ENCODE results near the gene TRPM8.

Gene TRPM8

GRCh38 chr2:234031207-234031606, 114.0 kb downstream of the TRPM8 start:
- H3K27ac ChIP-seq (ENCODE audit: low read depth, low read length): no peak overlapping the region
- no peaks in the 10 kb centered on the region for H3K36me3 ChIP-seq (ENCODE audit: insufficient read depth, low read length)
- H3K27me3 ChIP-seq (ENCODE audit: control insufficient read depth in 1 of 2, insufficient read depth in 2 of 2, low read length in 2 of 2): no peaks in the 10 kb centered on the region
- H3K9me3 ChIP-seq (ENCODE audit: low read length): no peaks in the 10 kb centered on the region
- no peaks in the 10 kb centered on the region for H3K4me1 ChIP-seq (ENCODE audit: insufficient read depth, low read length)
- no peak overlapping the region for H3K4me3 ChIP-seq (ENCODE audit: low read depth in 1 of 2, low read length in 2 of 2)
- H3K9ac ChIP-seq (ENCODE audit: low read length): no peak overlapping the region

- Histone ChIP-seq H3K27ac (ENCODE audit: low read depth, low read length) (no peak overlapping the region), H3K36me3 (ENCODE audit: insufficient read depth, low read length) (no peaks in the 10 kb centered on the region), H3K4me3 (ENCODE audit: low read depth in 1 of 2, low read length in 2 of 2) (no peak overlapping the region), H3K9me3 (ENCODE audit: low read length) (no peaks in the 10 kb centered on the region), H3K4me1 (ENCODE audit: insufficient read depth, low read length) (no peaks in the 10 kb centered on the region), H3K27me3 (ENCODE audit: control insufficient read depth in 1 of 2, insufficient read depth in 2 of 2, low read length in 2 of 2) (no peaks in the 10 kb centered on the region), H3K9ac (ENCODE audit: low read length) (no peak overlapping the region)
These were observed 115.2 kb downstream of the TRPM8 start for GRCh38 chr2:234032279-234032856.

GRCh38 chr2:234033174-234033573, 116.0 kb downstream of the TRPM8 start:
- Histone ChIP-seq H3K9ac (ENCODE audit: low read length) (no peak overlapping the region), H3K4me1 (ENCODE audit: insufficient read depth, low read length) (no peaks in the 10 kb centered on the region), H3K27ac (ENCODE audit: low read depth, low read length) (no peak overlapping the region), H3K4me3 (ENCODE audit: low read depth in 1 of 2, low read length in 2 of 2) (no peak overlapping the region), H3K36me3 (ENCODE audit: insufficient read depth, low read length) (no peaks in the 10 kb centered on the region), H3K27me3 (ENCODE audit: control insufficient read depth in 1 of 2, insufficient read depth in 2 of 2, low read length in 2 of 2) (no peaks in the 10 kb centered on the region), H3K9me3 (ENCODE audit: low read length) (no peaks in the 10 kb centered on the region)

- H3K4me3 ChIP-seq (ENCODE audit: low read depth in 1 of 2, low read length in 2 of 2): no peak overlapping the region
- no peak overlapping the region for H3K27ac ChIP-seq (ENCODE audit: low read depth, low read length)
- no peaks in the 10 kb centered on the region for H3K36me3 ChIP-seq (ENCODE audit: insufficient read depth, low read length)
- H3K9me3 ChIP-seq (ENCODE audit: low read length): no peaks in the 10 kb centered on the region
- no peaks in the 10 kb centered on the region for H3K4me1 ChIP-seq (ENCODE audit: insufficient read depth, low read length)
- H3K27me3 ChIP-seq (ENCODE audit: control insufficient read depth in 1 of 2, insufficient read depth in 2 of 2, low read length in 2 of 2): no peaks in the 10 kb centered on the region
- H3K9ac ChIP-seq (ENCODE audit: low read length): no peak overlapping the region
These were observed 116.7 kb downstream of the TRPM8 start for GRCh38 chr2:234033885-234034284.

GRCh38 chr2:234038076-234038802, 121.1 kb downstream of the TRPM8 start:
- no peaks in the 10 kb centered on the region for H3K9me3 ChIP-seq (ENCODE audit: low read length)
- no peak overlapping the region for H3K9ac ChIP-seq (ENCODE audit: low read length)
- no peaks in the 10 kb centered on the region for H3K4me1 ChIP-seq (ENCODE audit: insufficient read depth, low read length)
- no peak overlapping the region for H3K27ac ChIP-seq (ENCODE audit: low read depth, low read length)
- H3K36me3 ChIP-seq (ENCODE audit: insufficient read depth, low read length): no peaks in the 10 kb centered on the region
- no peaks in the 10 kb centered on the region for H3K27me3 ChIP-seq (ENCODE audit: control insufficient read depth in 1 of 2, insufficient read depth in 2 of 2, low read length in 2 of 2)
- no peak overlapping the region for H3K4me3 ChIP-seq (ENCODE audit: low read depth in 1 of 2, low read length in 2 of 2)

GRCh38 chr2:234044157-234044556, 127.0 kb downstream of the TRPM8 start:
- Histone ChIP-seq H3K36me3 (ENCODE audit: insufficient read depth, low read length) (no peaks in the 10 kb centered on the region), H3K4me1 (ENCODE audit: insufficient read depth, low read length) (no peaks in the 10 kb centered on the region), H3K4me3 (ENCODE audit: low read depth in 1 of 2, low read length in 2 of 2) (no peak overlapping the region), H3K27ac (ENCODE audit: low read depth, low read length) (no peak overlapping the region), H3K27me3 (ENCODE audit: control insufficient read depth in 1 of 2, insufficient read depth in 2 of 2, low read length in 2 of 2) (no peaks in the 10 kb centered on the region), H3K9ac (ENCODE audit: low read length) (no peak overlapping the region), H3K9me3 (ENCODE audit: low read length) (no peaks in the 10 kb centered on the region)

- H3K36me3 ChIP-seq (ENCODE audit: insufficient read depth, low read length): no peaks in the 10 kb centered on the region
- H3K9ac ChIP-seq (ENCODE audit: low read length): no peak overlapping the region
- H3K27me3 ChIP-seq (ENCODE audit: control insufficient read depth in 1 of 2, insufficient read depth in 2 of 2, low read length in 2 of 2): no peaks in the 10 kb centered on the region
- no peak overlapping the region for H3K27ac ChIP-seq (ENCODE audit: low read depth, low read length)
- no peaks in the 10 kb centered on the region for H3K4me1 ChIP-seq (ENCODE audit: insufficient read depth, low read length)
- no peak overlapping the region for H3K4me3 ChIP-seq (ENCODE audit: low read depth in 1 of 2, low read length in 2 of 2)
- no peaks in the 10 kb centered on the region for H3K9me3 ChIP-seq (ENCODE audit: low read length)
These were observed 129.3 kb downstream of the TRPM8 start for GRCh38 chr2:234046521-234046920.

GRCh38 chr2:234047361-234047760, 130.2 kb downstream of the TRPM8 start:
- no peak overlapping the region for H3K4me3 ChIP-seq (ENCODE audit: low read depth in 1 of 2, low read length in 2 of 2)
- H3K27ac ChIP-seq (ENCODE audit: low read depth, low read length): no peak overlapping the region
- H3K4me1 ChIP-seq (ENCODE audit: insufficient read depth, low read length): no peaks in the 10 kb centered on the region
- H3K9ac ChIP-seq (ENCODE audit: low read length): no peak overlapping the region
- no peaks in the 10 kb centered on the region for H3K9me3 ChIP-seq (ENCODE audit: low read length)
- no peaks in the 10 kb centered on the region for H3K27me3 ChIP-seq (ENCODE audit: control insufficient read depth in 1 of 2, insufficient read depth in 2 of 2, low read length in 2 of 2)
- no peaks in the 10 kb centered on the region for H3K36me3 ChIP-seq (ENCODE audit: insufficient read depth, low read length)

GRCh38 chr2:234048049-234048448, 130.9 kb downstream of the TRPM8 start:
- no peak overlapping the region for H3K9ac ChIP-seq (ENCODE audit: low read length)

GRCh38 chr2:234050455-234051135, 133.4 kb downstream of the TRPM8 start, which contains the start of gene SPP2:
SPP2 (plus strand) TSS chr2:234050702; CDS start chr2:234050787, 85 bp downstream.
- Histone ChIP-seq H3K27me3 (ENCODE audit: control insufficient read depth in 1 of 2, insufficient read depth in 2 of 2, low read length in 2 of 2) (no peaks in the 10 kb centered on the region), H3K9ac (ENCODE audit: low read length) (no peak within 1 kb of the TSS), H3K4me1 (ENCODE audit: insufficient read depth, low read length) (no peaks in the 10 kb centered on the region), H3K36me3 (ENCODE audit: insufficient read depth, low read length) (no peaks in the 10 kb centered on the region), H3K9me3 (ENCODE audit: low read length) (no peaks in the 10 kb centered on the region), H3K4me3 (ENCODE audit: low read depth in 1 of 2, low read length in 2 of 2) (no peak within 1 kb of the TSS), H3K27ac (ENCODE audit: low read depth, low read length) (no peak within 1 kb of the TSS)

More at GRCh38 chr2:234048049-234048448, 130.9 kb downstream of the TRPM8 start:
- no peak overlapping the region for H3K27ac ChIP-seq (ENCODE audit: low read depth, low read length)
- H3K4me1 ChIP-seq (ENCODE audit: insufficient read depth, low read length): no peaks in the 10 kb centered on the region
- H3K9me3 ChIP-seq (ENCODE audit: low read length): no peaks in the 10 kb centered on the region
- H3K4me3 ChIP-seq (ENCODE audit: low read depth in 1 of 2, low read length in 2 of 2): no peak overlapping the region
- no peaks in the 10 kb centered on the region for H3K36me3 ChIP-seq (ENCODE audit: insufficient read depth, low read length)
- no peaks in the 10 kb centered on the region for H3K27me3 ChIP-seq (ENCODE audit: control insufficient read depth in 1 of 2, insufficient read depth in 2 of 2, low read length in 2 of 2)

GRCh38 chr2:234051374-234052070, 134.3 kb downstream of the TRPM8 start:
- Histone ChIP-seq H3K9me3 (ENCODE audit: low read length) (no peaks in the 10 kb centered on the region), H3K9ac (ENCODE audit: low read length) (no peak overlapping the region), H3K4me3 (ENCODE audit: low read depth in 1 of 2, low read length in 2 of 2) (no peak overlapping the region), H3K27me3 (ENCODE audit: control insufficient read depth in 1 of 2, insufficient read depth in 2 of 2, low read length in 2 of 2) (no peaks in the 10 kb centered on the region), H3K36me3 (ENCODE audit: insufficient read depth, low read length) (no peaks in the 10 kb centered on the region), H3K4me1 (ENCODE audit: insufficient read depth, low read length) (no peaks in the 10 kb centered on the region), H3K27ac (ENCODE audit: low read depth, low read length) (no peak overlapping the region)
